ENCODE data around the gene KIF26A. TPM values are rescaled to one million over a fixed set of nuclear protein-coding genes. Genes with fewer than 3 reads are reported as not detected.
"Not testable (repeated sequence)": the region's sequence is repeated elsewhere in the genome, so short reads cannot be mapped to it uniquely, and the experiment has no call there.

KIF26A gene
- total and polyA plus RNA-seq, 2 donors (not counting 1 experiment from before 2014, with no cell fraction given), result 0.15 TPM; not detected in 1

DNA sequence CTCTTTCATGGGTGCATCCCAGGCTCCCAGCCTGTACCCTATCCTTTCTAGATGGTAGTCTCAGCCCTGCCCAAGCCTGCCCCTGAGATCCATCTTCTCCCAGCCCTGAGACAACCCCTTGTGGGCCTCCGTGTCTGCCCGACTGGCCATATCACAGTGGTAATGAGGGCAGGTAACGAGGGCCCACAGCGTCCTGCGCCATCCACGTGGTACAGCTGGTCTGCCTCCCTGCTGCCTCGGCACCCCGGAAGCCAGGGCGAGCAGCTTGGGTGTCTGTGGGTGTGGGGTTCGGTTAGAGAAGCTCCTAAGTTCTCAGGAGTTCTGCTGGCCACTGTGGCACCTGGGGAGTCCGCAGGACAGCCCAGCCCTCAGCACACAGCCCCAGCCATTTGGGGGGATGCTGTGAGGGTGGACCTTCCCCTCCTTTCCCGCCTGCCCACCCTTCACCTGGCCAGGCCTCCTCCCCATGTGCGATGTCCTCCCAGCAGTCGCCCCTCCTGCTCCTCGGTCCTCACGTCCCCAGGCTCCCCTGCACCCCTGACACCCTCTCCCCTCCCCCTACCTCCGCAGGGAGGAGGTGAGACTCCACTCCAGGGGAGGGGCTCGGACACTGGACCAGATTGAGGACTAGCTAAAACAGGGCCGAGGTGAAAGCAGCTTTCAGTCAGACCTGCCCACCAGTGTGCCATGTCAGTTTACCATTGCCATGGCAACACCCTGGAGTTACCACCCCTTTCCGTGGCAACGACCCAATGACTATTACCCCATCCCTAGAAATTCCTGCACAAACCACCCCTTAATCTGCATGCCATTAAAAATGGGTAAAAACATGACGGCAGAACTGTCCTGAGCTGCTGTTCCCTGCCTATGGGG is 69.0 kb downstream of the KIF26A start:
- no peak overlapping the region for H3K4me2 ChIP-seq (replicated peaks; ENCODE audit: low read depth, low read length, poor library complexity, severe bottlenecking)
- H3K27me3 ChIP-seq (replicated peaks in 1 of 4; ENCODE audit: control extremely low read depth in 1 of 4, control insufficient read depth in 3 of 4, insufficient read depth in 4 of 4, low read length in 3 of 4), result peaks cover 0 to 2% (median 0%) of the 10 kb centered on the region in 4 experiments
- TF ChIP-seq EZH2 (IDR thresholded peaks at IDR 0.05; ENCODE audit: borderline replicate concordance, insufficient read depth, low read depth, low read length, poor library complexity, severe bottlenecking) (no peak), CTCF (IDR thresholded peaks at IDR 0.05) (no peak)
- H3K27ac Mint-ChIP-seq, result no peak overlapping the region
- CTCF ChIA-PET, result no interaction called here
- H3K36me3 ChIP-seq (replicated peaks in 1 of 2; ENCODE audit: control extremely low read depth in 1 of 2, control insufficient read depth in 1 of 2, extremely low read depth in 1 of 2, insufficient read depth in 2 of 2, low read length in 1 of 2), result no peaks in the 10 kb centered on the region
- intact Hi-C loops (cut with micrococcal nuclease), result no loop called here
- no peak for ATAC-seq (ENCODE audit: low read depth)
- no peaks in the 10 kb centered on the region for H3K27me3 Mint-ChIP-seq
- H3K9me3 ChIP-seq (ENCODE audit: control extremely low read depth in 1 of 3, control insufficient read depth in 2 of 3, insufficient read depth in 1 of 3, low read length in 2 of 3), result peaks cover 0 to 8% (median 0%) of the 10 kb centered on the region in 3 donors
- no peak overlapping the region for H3K9ac ChIP-seq (ENCODE audit: low read length)
- no peaks in the 10 kb centered on the region for H3K9me3 Mint-ChIP-seq (ENCODE audit: insufficient read depth)
- 93% methylated on average over 18 of the region's 22 CpGs for WGBS (ENCODE audit: insufficient coverage)
- no peaks in the 10 kb centered on the region for H3K79me2 ChIP-seq (ENCODE audit: control insufficient read depth, insufficient read depth, low read length)
- H3K27ac ChIP-seq (ENCODE audit: low read length in 2 of 2), result no peak overlapping the region
- no peaks in the 10 kb centered on the region for H3K4me1 Mint-ChIP-seq
- H3K4me3 Mint-ChIP-seq, result no peak overlapping the region
- H2AFZ ChIP-seq (ENCODE audit: insufficient read depth, low read depth, low read length, poor library complexity, severe bottlenecking), result no peak overlapping the region
- H3K4me1 ChIP-seq (ENCODE audit: control insufficient read depth in 2 of 2, insufficient read depth in 2 of 2, low read length in 2 of 2), result no peaks in the 10 kb centered on the region
- DNase-seq, result no peak
- no peaks in the 10 kb centered on the region for H4K20me1 ChIP-seq (ENCODE audit: control insufficient read depth, insufficient read depth, low read length, poor library complexity, severe bottlenecking)
- no peak overlapping the region for H3K4me3 ChIP-seq (ENCODE audit: control extremely low read depth in 1 of 5, extremely low read depth in 1 of 5, insufficient read depth in 1 of 5, low read depth in 2 of 5, low read length in 4 of 5)
- POLR2A ChIA-PET, result no interaction called here

DNA sequence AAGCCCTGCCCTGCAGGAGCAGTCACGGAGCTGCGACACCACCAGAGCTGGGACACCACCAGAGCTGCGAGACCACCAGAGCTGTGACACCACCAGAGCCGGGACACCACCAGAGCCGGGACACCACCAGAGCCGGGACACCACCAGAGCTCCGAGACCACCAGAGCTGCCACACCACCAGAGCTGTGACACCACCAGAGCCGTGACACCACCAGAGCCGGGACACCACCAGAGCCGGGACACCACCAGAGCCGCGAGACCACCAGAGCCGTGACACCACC is 69.6 kb downstream of the KIF26A start:
- H4K20me1 ChIP-seq (ENCODE audit: control insufficient read depth, insufficient read depth, low read length, poor library complexity, severe bottlenecking); ATAC-seq (ENCODE audit: low read depth); H3K4me1 ChIP-seq (ENCODE audit: control insufficient read depth in 2 of 2, insufficient read depth in 2 of 2, low read length in 2 of 2); H2AFZ ChIP-seq (ENCODE audit: insufficient read depth, low read depth, low read length, poor library complexity, severe bottlenecking); H3K27me3 Mint-ChIP-seq; DNase-seq; H3K27me3 ChIP-seq (replicated peaks in 1 of 4; ENCODE audit: control extremely low read depth in 1 of 4, control insufficient read depth in 3 of 4, insufficient read depth in 4 of 4, low read length in 3 of 4); H3K4me2 ChIP-seq (replicated peaks; ENCODE audit: low read depth, low read length, poor library complexity, severe bottlenecking); H3K4me1 Mint-ChIP-seq; H3K4me3 ChIP-seq (ENCODE audit: control extremely low read depth in 1 of 5, extremely low read depth in 1 of 5, insufficient read depth in 1 of 5, low read depth in 2 of 5, low read length in 4 of 5); POLR2A ChIA-PET; H3K9me3 Mint-ChIP-seq (ENCODE audit: insufficient read depth); H3K27ac ChIP-seq (ENCODE audit: low read length in 2 of 2); H3K36me3 ChIP-seq (replicated peaks in 1 of 2; ENCODE audit: control extremely low read depth in 1 of 2, control insufficient read depth in 1 of 2, extremely low read depth in 1 of 2, insufficient read depth in 2 of 2, low read length in 1 of 2); H3K9ac ChIP-seq (ENCODE audit: low read length); H3K4me3 Mint-ChIP-seq; H3K27ac Mint-ChIP-seq; H3K79me2 ChIP-seq (ENCODE audit: control insufficient read depth, insufficient read depth, low read length); intact Hi-C loops (cut with micrococcal nuclease); CTCF ChIA-PET: not testable (repeated sequence)
- WGBS (ENCODE audit: insufficient coverage), result 95% methylated on average over 9 of the region's 13 CpGs
- H3K9me3 ChIP-seq (ENCODE audit: control extremely low read depth in 1 of 3, control insufficient read depth in 2 of 3, insufficient read depth in 1 of 3, low read length in 2 of 3), result peaks cover 0 to 11% (median 0%) of the 10 kb centered on the region in 3 donors

GRCh38 chr14:104208331-104208730 is 69.9 kb downstream of the KIF26A start:
- H3K4me3 Mint-ChIP-seq; H3K79me2 ChIP-seq (ENCODE audit: control insufficient read depth, insufficient read depth, low read length); H3K27ac Mint-ChIP-seq; CTCF ChIA-PET; H3K4me1 ChIP-seq (ENCODE audit: control insufficient read depth in 2 of 2, insufficient read depth in 2 of 2, low read length in 2 of 2); ATAC-seq (ENCODE audit: low read depth); H3K9me3 Mint-ChIP-seq (ENCODE audit: insufficient read depth); H3K9me3 ChIP-seq (ENCODE audit: control extremely low read depth in 1 of 3, control insufficient read depth in 2 of 3, insufficient read depth in 1 of 3, low read length in 2 of 3); DNase-seq; POLR2A ChIA-PET; H4K20me1 ChIP-seq (ENCODE audit: control insufficient read depth, insufficient read depth, low read length, poor library complexity, severe bottlenecking); H3K9ac ChIP-seq (ENCODE audit: low read length); H3K27me3 ChIP-seq (replicated peaks in 1 of 4; ENCODE audit: control extremely low read depth in 1 of 4, control insufficient read depth in 3 of 4, insufficient read depth in 4 of 4, low read length in 3 of 4); H3K27ac ChIP-seq (ENCODE audit: low read length in 2 of 2); H3K4me1 Mint-ChIP-seq; H3K27me3 Mint-ChIP-seq; H3K4me3 ChIP-seq (ENCODE audit: control extremely low read depth in 1 of 5, extremely low read depth in 1 of 5, insufficient read depth in 1 of 5, low read depth in 2 of 5, low read length in 4 of 5); intact Hi-C loops (cut with micrococcal nuclease); H3K36me3 ChIP-seq (replicated peaks in 1 of 2; ENCODE audit: control extremely low read depth in 1 of 2, control insufficient read depth in 1 of 2, extremely low read depth in 1 of 2, insufficient read depth in 2 of 2, low read length in 1 of 2); H2AFZ ChIP-seq (ENCODE audit: insufficient read depth, low read depth, low read length, poor library complexity, severe bottlenecking); H3K4me2 ChIP-seq (replicated peaks; ENCODE audit: low read depth, low read length, poor library complexity, severe bottlenecking): not testable (repeated sequence)
- WGBS (ENCODE audit: insufficient coverage), result 92% methylated on average over 18 of the region's 21 CpGs
